Mucosa of descending colon (tissue), 3 donors: ENCODE measurements around the gene PPARD. TPM values are rescaled to one million over a fixed set of nuclear protein-coding genes. Genes with fewer than 3 reads are reported as not detected.

Source experiments
- ATAC-seq: fragments of 200-7000 bp; cut with Tn5 transposase; one replicate; pipeline ENCODE4 v1.9.1; 2020; ENCODE audit warnings: mild to moderate bottlenecking, moderate library complexity
- DNase-seq, 3 donors: peaks; one replicate each; pipeline ENCODE4 v3.0.0-alpha.2; 2020
- H3K36me3 ChIP-seq: fragments of 200-600 bp; one replicate; pipeline ENCODE4 v1.8.0; 2021; ENCODE audit warnings: low read depth, mild to moderate bottlenecking
- H3K4me1 ChIP-seq: fragments of 200-600 bp; one replicate; pipeline ENCODE4 v1.8.0; 2021; ENCODE audit warnings: low read depth, mild to moderate bottlenecking
- H3K4me3 ChIP-seq: fragments of 200-600 bp; one replicate; pipeline ENCODE4 v1.8.0; 2021; ENCODE audit warnings: mild to moderate bottlenecking
- H3K9me3 ChIP-seq: fragments of 200-600 bp; one replicate; pipeline ENCODE4 v1.8.0; 2021; ENCODE audit warnings: mild to moderate bottlenecking
- CTCF ChIP-seq: fragments of 200-600 bp; IDR thresholded peaks from one replicate; pipeline ENCODE4 v1.8.0; 2022; ENCODE audit warnings: antibody characterized with exemption, mild to moderate bottlenecking
- intact Hi-C, 2 donors: fragments of 100-400 bp; cut with DNase I in 1 of 2; cut with micrococcal nuclease in 1 of 2; formaldehyde crosslinking; loops; one replicate each; pipeline versions ENCODE4 v1.11.0 to v1.11.1; 2022; cut with DNase I, micrococcal nuclease
- total RNA-seq, 3 donors: library from RNA; stranded (reverse); fragmentation: NEBNext Ultra II Directional in 2 of 3; extraction: Animal tissue kit (Norgen Biotek cat#: 25700) in 2 of 3; gene quantifications; one replicate each; pipeline versions ENCODE4 v1.2.1 to v1.2.4, GENCODE V29; 2021 to 2023
- donor health status: DM: no; HTN: no; CAD: no; lungs with moderate emphysema.
- donor health status: DM: no; HTN: no; CAD: no.
- donor health status: DM: no; HTN: yes; CAD: no.

Gene PPARD
- total RNA-seq, 3 donors from 2014 or later: 44.4 to 66.7 (median 65.6) TPM

- Histone ChIP-seq H3K9me3 (no peaks in the 10 kb centered on the region), H3K4me1 (peaks cover 20% of the 10 kb centered on the region), H3K36me3 (peaks cover 3% of the 10 kb centered on the region), H3K4me3 (no peak overlapping the region)
- intact Hi-C loops: no loop called here
- ATAC-seq: no peak
- TF ChIP-seq CTCF: no peak
- DNase-seq: no peak
These were observed 128.3 kb downstream of the PPARD start for GRCh38 chr6:35470663-35471120.

GRCh38 chr6:35471836-35472345 lies 129.5 kb downstream of the PPARD start:
- DNase-seq (no peak), ATAC-seq (no peak)
- Histone ChIP-seq H3K4me3 (no peak overlapping the region), H3K9me3 (no peaks in the 10 kb centered on the region), H3K4me1 (peaks cover 20% of the 10 kb centered on the region), H3K36me3 (peaks cover 3% of the 10 kb centered on the region)
- no peak for TF ChIP-seq CTCF
- intact Hi-C loops: no loop called here

- intact Hi-C loops: no loop called here
- peak in 1 of 3 donors; percentile 26 for DNase-seq
- Histone ChIP-seq H3K4me3 (no peak overlapping the region), H3K4me1 (peaks cover 16% of the 10 kb centered on the region), H3K9me3 (no peaks in the 10 kb centered on the region), H3K36me3 (peaks cover 3% of the 10 kb centered on the region)
- no peak for TF ChIP-seq CTCF
- no peak for ATAC-seq
These were observed 130.9 kb downstream of the PPARD start for GRCh38 chr6:35473075-35473849.

- Histone ChIP-seq H3K4me3 (no peak overlapping the region), H3K4me1 (peaks cover 16% of the 10 kb centered on the region), H3K36me3 (peaks cover 3% of the 10 kb centered on the region), H3K9me3 (no peaks in the 10 kb centered on the region)
- ATAC-seq: no peak
- intact Hi-C loops: no loop called here
- TF ChIP-seq CTCF: no peak
- DNase-seq: no peak
These were observed 131.4 kb downstream of the PPARD start for GRCh38 chr6:35473850-35474130.

GRCh38 chr6:35474131-35474941 lies 132.0 kb downstream of the PPARD start:
- ATAC-seq: peak; percentile 6
- H3K9me3 ChIP-seq: no peaks in the 10 kb centered on the region
- peak in 1 of 3 donors; percentile 28 for DNase-seq
- TF ChIP-seq CTCF: no peak
- peaks cover 16% of the 10 kb centered on the region for H3K4me1 ChIP-seq
- intact Hi-C loops: no loop called here
- peaks cover 3% of the 10 kb centered on the region for H3K36me3 ChIP-seq
- H3K4me3 ChIP-seq: no peak overlapping the region
